GM19452 (cell line): ENCODE data around the gene C8A.

ENCODE experiments used
- ATAC-seq: cut with Tn5 transposase; IDR thresholded peaks from one replicate; pipeline ENCODE4 v1.9.1; 2021; ENCODE audit not compliant: unreplicated experiment

C8A gene

DNA sequence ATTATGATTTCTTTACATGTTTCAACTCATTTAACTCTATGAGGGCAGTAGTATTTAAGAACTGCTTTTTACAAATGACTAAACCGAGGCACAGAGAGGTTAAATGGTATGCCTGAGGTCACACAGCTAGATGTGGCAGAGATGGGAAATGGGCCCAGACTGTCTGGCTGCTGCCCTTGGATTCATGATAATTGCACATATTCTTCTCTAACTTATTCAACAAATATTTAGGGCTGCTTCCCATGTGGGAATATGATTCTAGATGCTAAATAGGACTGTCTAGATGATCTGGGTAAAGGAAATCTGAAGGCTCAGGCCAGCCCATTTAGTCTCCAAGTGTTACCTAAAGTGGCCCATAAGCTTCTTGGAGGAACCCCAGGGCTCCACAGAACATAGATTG lies 26.2 kb downstream of the C8A start:
- ATAC-seq = no peak

DNA sequence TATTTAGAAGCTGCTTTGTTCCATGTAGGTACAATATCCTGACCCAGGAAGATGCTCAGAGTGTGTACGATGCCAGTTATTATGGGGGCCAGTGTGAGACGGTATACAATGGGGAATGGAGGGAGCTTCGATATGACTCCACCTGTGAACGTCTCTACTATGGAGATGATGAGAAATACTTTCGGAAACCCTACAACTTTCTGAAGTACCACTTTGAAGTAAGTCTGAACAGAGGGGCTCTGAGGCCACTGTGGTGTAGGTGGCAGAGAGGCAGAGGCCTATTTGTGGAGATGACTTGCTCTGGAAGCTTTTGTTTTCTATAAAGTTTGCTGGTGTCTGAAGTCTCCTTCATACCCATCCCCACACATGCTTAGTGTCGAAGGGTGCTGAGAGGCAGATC lies 26.8 kb downstream of the C8A start:
- no peak for ATAC-seq

GRCh38 chr1:56890229-56890628 lies 35.6 kb downstream of the C8A start:
- ATAC-seq = no peak

GRCh38 chr1:56894014-56894413 lies 39.4 kb downstream of the C8A start:
- ATAC-seq = no peak

DNA sequence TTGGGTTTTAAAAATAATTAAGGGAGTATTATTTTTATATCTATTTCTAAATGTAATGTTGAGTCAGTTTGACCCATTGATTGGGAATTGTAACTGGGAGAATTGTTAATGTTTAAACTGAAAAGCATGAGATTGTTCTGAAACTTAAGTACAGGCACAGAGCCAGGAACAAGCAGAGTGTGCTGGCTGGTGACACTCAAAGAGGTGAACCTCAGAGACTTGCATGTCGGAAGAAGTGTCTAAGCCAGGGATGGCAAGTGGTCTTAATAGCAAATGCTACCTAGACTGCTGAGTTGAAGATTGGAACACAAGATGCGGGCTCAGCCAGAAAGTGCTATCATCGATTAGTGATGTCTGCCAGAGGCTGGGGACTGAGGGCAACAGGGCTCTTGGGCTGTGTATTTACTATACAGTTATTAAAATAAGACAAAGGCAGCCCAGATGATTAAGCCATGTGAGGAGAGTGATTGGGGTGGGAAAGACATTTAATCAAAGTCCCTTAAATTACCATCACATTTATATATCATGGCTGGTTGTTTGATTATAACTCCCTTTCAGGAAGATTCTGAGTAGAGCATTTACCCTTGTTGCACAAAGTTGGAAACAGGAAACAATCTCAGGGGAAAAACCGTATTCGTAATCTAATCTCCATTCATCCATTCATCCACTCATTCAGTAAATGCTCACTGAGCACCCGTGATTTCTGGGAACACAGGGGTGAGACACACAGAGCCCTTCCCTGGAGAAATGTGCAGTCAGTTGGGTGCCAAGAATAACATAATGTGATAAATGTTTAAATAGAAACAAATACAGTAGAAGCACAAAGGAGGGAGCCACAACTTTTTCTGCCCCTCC lies 42.8 kb downstream of the C8A start:
- ATAC-seq = no peak

GRCh38 chr1:56898005-56898373 lies 43.4 kb downstream of the C8A start:
- no peak for ATAC-seq

GRCh38 chr1:56898879-56899278 lies 44.3 kb downstream of the C8A start:
- ATAC-seq = no peak

DNA sequence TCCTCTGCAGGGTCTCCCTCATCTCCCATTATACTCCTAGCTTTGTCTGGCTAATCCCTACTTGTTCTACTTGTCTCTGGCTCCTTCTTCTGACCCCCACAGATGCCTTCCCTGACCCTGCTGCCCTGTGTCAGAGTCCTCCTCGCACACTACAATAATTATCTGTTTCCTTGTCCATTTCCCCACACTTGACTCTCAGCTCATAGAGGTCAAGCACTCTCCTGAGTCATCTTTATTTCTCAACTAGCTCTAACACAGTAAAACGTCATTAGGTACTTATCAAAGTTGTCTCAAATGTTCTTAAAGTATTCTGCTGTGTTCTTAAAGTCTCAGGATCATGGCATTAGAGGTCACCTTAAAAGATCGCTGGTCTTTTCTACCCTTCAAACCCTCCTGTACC lies 47.1 kb downstream of the C8A start:
- no peak for ATAC-seq

DNA sequence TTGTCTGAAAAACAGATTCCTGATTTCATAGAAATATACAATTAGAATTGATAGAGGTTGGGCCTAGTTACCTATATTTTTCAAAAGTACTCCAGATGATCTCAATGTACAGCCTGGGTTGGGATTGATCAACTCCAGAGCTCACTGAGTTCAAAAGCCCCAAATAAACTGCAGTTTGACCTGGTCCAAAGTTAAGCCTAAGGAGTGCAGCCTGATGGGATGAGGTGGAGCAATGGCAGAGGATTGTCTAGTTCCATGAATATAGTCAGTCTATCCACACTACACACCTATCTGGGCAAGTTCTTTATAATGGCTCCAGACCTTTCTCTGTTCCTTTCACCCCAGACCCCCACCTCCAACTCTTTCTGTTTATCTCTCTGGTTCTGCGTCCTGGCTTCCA lies 49.2 kb downstream of the C8A start:
- no peak for ATAC-seq

GRCh38 chr1:56904663-56905397 lies 50.2 kb downstream of the C8A start:
- ATAC-seq = no peak

DNA sequence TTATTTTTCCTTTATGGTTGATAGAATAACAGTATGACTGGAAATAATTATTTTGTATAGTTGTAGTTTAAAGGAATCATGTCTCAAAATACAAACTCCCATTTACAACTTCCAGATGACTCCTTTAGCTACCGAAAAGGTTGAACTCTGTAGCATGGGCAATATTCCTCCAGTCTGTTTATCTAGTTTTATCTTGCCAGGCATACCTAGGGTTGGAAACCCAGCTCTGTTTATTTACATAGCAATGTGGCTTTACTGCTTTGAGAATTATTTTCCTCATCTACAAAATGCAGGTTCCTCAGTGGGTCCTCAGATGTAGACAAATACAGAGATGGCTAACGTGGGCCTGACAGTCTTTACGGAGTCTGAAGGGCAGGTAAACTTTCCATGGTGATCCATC lies 51.1 kb downstream of the C8A start:
- ATAC-seq = no peak

DNA sequence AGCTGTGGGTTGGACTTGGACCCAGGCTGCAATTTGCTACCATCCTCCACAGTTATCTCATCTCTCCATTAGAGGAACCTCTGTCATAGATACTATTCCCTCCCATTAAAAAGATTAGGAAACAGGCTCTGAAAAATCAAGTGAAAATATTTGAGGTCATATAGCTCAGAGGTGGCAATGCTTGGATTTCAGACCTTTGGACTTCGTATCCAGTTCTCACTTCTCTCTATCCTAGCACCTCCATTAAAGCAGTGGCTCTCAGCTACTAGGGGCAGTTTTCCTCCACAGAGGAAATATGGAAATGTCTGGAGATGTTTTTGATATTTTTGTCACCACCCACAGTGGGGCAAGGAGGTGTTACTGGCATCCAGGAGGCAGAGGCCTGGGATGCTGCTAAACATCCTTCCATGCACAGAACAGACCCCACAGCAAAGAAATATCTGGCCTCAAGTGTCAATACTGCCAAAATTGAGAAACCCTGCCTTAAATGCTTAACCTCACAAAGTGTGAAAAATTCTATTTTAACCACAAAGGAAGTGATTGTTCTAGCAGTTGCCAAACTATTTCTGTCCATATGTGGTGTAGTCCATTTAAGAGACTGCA lies 54.1 kb downstream of the C8A start:
- ATAC-seq = no peak

GRCh38 chr1:56910441-56910985 lies 55.9 kb downstream of the C8A start:
- ATAC-seq = no peak

DNA sequence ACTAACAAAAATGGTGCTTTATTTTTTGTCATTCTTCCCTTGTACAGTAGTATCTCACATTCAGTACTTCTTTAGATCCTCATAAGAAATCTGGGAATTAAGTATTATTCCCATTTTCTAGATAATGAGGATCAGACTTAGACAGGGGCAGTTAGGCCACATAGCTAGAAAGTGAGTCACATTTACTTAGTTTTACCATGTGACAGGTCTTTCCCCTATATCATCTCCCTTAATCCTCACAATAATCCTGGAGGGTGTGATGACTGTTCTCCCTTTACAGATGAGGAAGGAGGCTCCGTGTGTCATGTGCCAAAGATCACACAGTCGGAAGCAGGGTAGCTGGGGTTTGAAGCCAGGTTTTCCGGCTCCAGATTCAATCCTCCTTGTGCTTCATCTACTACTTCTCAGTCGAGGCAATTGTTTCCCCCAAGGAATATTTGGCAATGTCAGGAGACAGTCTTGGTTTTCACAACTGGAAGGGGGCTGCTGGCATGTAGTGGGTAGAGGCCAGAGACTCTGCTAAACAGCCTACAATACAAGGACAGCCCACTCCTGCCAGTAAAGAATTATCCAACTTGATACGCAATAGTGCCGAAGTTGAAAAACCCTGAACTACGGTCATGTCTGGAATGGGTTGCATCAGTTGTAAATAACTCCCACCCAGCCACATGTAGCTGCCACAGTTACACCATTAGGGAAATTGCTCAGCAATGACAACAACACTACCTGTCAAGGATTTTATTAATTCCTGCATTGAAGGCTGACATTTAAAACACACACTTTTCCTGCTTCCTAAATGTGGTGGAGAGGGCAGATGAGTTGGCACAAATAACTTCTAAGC lies 56.7 kb downstream of the C8A start:
- ATAC-seq = no peak

GRCh38 chr1:56912325-56912724 lies 57.7 kb downstream of the C8A start:
- no peak for ATAC-seq

DNA sequence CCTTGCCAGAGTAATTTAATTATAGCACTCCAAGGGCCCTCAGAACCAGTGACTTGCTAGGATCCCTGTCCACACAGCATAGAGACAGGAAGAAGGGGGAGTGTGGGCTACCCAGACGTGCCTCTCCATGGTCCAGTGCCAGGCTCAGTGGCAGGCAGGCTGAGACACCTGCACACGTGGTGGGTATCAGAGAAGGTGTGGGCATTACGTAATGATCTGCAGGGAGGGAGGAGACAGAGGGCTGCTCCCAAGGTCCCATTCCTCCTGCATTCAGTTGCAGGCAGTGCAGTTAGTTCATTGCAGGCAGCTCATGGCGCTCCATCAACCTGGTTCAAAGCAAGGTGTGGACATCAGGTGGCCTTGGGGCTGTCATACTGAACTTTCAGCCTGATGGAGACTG lies 61.4 kb downstream of the C8A start:
- ATAC-seq = no peak

DNA sequence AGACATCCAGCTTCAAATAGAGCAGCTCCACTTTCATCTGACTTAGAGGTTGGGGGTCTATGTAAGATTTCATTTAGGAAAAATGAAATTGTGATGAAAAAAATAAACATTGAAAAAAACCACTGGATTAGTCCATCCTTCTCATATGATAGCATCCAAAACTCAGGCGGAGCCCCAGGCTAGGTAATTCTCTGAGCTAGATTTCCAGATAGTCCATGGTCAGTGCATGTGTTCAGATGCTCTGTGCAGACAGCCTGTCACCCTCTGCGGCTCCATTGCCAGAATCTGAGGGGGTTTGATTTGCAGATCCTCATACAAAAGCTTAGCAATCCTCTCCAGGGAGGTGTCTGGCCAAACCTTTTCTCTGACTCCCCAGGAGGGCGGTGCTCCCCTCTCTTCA lies 62.0 kb downstream of the C8A start:
- no peak for ATAC-seq

GRCh38 chr1:56917356-56917755 lies 62.8 kb downstream of the C8A start:
- ATAC-seq = no peak

- no peak for ATAC-seq
Observed at GRCh38 chr1:56920591-56921001, 66.0 kb downstream of the C8A start.

DNA sequence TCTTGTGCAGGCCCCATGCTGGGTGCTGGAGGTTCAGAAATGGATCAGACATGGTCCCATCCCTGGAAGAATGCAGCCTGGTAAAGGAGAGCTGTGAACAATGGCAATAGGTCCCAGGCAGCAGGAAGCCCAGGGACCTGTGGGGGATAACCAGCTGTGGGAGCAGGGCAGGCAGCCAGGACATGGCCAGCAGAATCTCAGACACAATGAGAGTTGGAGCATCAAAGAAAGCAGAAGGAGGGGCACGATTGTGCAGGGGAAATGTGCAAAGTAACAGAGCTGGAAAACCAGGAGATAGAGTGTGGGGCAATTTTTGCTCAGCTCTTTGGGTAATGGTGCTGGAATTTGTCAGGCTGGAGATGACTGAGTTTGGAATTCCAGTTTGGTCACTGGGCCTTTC lies 66.9 kb downstream of the C8A start:
- no peak for ATAC-seq

GRCh38 chr1:56922070-56922469 lies 67.5 kb downstream of the C8A start:
- ATAC-seq = no peak
